HG02678 (cell line): Measurements from ENCODE around the gene GTF2IRD1.
"Not testable (repeated sequence)": the region's sequence is repeated elsewhere in the genome, so short reads cannot be mapped to it uniquely, and the experiment has no call there.

Source experiments
- ATAC-seq: cut with Tn5 transposase; IDR thresholded peaks from one replicate; pipeline ENCODE4 v1.9.1; 2021; ENCODE audit warnings: mild to moderate bottlenecking, moderate library complexity; ENCODE audit not compliant: unreplicated experiment

The GTF2IRD1 gene

DNA sequence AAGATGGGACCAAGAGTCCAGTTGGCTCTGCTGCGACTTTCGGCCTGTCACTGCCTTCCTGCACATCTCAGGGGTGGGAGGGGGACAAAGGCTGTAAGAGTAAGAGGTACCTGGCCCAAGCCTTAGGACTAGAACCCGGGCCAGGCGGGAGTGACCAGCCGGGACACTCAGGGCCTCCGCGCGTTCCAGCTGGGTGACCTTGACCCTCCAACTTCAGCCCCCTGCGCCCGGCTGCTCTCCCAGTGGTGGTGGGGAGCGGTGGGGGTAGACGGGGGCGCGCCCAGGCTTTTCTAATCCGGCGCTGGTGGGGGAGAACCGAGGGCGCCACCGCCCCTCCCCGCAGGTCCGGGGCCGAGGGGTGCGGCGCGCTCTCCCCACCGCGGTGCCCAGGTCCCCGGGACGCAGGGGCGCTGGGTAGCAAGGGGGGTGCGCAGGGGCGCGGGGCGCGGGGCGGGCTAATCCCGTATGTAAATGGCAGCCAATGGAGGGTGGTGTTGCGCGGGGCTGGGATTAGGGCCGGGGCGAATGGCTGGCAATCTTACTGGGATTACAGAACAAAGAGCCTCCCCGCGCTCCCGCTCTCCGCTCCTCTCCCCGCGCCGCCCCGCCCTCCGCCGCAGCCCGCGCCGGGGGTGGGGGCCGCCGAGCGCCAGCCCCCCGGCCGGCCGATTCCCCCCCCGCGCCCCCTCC lies at the start of gene GTF2IRD1:
Gene GTF2IRD1, plus strand, starts transcription at position 585 of the 690 bp plus-strand sequence. CDS start 54,175 bp downstream, outside the sequence.
- peak; percentile 42 for ATAC-seq

- ATAC-seq = no peak
Observed at GRCh38 chr7:74404388-74404700, 49.4 kb upstream of the GTF2IRD1 start.

DNA sequence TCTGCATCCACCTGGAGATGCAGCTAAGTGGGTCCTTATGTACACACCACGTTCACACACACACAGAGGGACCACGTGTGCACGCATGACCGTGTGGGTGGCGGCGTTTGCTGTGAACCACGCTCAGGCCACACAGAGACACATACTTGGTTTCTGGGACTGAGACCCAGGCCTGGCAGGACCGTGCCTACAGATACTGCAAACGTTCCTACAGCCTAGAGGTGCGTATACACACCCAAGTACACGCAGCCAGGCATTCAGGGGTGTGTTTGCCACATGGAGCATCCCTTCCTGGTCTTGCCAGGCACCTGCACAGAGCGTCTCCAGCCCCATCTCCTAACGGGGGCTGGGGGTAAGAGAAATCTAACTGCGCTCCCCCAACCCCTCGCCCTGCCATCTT lies 49.0 kb upstream of the GTF2IRD1 start:
- ATAC-seq = no peak

- no peak for ATAC-seq
Observed at GRCh38 chr7:74405191-74405898, 48.4 kb upstream of the GTF2IRD1 start.

DNA sequence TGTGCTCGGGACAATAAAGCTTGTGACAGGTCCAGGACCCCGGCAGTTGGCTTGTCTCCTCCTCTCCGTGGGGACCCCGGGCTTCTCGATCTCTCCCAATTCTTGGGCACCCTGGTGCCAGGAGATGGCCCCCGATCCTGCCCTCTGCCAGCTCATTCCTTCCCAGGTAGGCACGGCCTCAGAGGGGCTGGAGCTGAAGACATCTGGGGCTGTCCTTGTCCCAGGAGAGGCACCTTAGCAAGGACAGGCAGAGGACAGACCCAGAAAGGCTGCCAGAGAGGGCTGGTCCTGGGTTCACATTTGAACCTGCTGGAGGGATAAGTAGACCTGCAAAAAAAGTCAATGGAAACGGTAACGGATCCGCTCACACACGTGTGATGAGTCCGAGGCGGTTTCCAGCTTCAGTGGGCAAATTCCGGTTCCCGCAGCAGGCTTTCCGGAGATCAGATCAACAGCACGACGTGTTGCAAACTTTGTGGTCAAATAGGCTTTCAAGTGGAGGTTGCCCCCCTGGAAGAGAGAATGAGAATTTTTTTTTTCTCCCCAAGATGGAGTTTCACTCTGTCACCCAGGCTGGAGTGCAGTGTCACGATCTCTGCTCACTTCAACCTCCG lies 47.7 kb upstream of the GTF2IRD1 start:
- ATAC-seq = no peak

DNA sequence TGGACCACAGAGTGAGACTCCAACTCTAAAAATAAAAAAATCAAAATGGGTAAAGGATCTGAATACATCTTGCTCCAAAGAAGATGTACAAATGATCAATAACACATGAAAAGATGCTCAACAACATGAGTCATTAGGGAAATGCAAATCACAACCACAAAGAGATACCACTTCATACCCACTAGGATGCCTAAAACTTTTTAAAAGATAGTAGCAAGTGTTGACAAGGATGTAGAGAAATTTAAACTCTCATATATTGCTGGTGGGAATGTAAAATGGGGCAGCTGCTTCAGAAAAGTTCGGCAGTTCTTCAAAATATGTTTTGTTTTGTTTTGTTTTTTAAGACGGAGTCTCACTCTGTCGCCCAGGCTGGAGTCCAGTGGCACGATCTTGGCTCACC lies 45.7 kb upstream of the GTF2IRD1 start:
- no peak for ATAC-seq

GRCh38 chr7:74409571-74409970 lies 44.1 kb upstream of the GTF2IRD1 start:
- no peak for ATAC-seq

- no peak for ATAC-seq
Observed at GRCh38 chr7:74410772-74411171, 42.9 kb upstream of the GTF2IRD1 start.

- not testable (repeated sequence) for ATAC-seq
Observed at GRCh38 chr7:74411571-74411970, 42.1 kb upstream of the GTF2IRD1 start.

- no peak for ATAC-seq
Observed at GRCh38 chr7:74412056-74412455, 41.6 kb upstream of the GTF2IRD1 start.

GRCh38 chr7:74412603-74413002 lies 41.1 kb upstream of the GTF2IRD1 start:
- no peak for ATAC-seq

DNA sequence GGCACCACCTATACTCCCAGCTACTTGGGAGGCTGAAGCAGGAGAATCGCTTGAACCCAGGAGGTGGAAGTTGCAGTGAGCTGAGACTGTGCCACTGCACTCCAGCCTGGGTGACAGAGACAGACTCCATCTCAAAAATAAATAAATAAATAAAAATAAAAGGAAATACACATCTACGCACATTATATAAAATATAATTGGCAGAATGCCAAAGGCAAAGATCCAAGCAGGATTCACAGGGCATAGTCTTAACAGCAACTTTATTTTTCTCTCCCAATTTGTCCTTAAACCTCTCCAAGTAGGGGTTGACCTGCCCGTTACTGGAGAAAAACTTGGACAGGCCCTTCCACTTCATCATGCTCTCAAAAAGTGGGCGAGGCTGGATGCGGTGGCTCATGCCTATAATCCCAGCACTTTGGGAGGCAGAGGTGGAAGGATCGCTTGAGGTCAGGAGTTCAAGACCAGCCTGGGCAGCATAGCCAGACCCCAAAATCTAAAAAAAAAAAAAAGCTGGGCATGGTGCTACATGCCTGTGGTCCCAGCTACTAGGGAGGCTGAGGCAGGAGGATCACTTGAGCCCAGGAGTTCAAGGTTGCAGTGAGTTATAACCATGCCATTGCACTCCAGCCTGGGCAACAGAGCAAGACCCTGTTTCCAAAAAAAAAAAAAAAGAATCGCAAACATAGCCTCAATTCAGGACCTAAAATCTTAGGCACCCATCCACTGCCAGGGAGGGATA lies 38.9 kb upstream of the GTF2IRD1 start:
- not testable (repeated sequence) for ATAC-seq

GRCh38 chr7:74417419-74417971 lies 36.2 kb upstream of the GTF2IRD1 start:
- no peak for ATAC-seq

DNA sequence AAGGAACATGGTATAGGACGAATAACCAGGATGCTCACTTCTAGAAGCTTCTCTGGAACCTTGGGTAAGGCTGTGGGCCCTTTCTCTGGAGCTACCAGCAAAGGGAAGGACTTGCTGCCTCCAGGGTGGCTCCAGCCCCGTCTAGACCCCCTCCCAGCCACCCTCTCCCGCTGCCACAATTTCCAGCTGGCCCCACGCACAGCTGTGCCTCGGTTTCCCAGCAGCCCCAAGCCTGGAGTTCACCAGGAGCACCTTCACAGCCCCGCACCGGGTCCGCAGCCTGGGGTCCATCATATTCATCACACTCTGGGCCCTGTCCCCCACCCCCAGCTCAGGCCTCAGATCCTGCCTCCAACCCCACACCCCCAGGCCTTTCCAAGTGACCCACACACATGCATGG lies 35.6 kb upstream of the GTF2IRD1 start:
- no peak for ATAC-seq

DNA sequence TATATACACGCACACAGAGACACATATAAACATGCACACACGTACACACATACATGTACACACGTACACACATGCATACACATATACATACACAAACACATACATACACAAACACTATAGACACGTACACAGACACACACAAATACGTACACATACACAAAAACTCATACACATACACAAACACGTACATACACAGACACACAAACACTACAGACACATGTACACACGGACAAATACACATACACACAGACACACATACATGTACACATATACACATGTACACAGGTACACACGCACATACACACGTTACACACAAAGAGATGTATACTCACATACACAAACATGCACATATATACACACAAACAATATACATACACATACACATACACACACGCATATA lies 35.2 kb upstream of the GTF2IRD1 start:
- ATAC-seq = no peak

- ATAC-seq = not testable (repeated sequence)
Observed at GRCh38 chr7:74419232-74419631, 34.5 kb upstream of the GTF2IRD1 start.

GRCh38 chr7:74420006-74420405 lies 33.7 kb upstream of the GTF2IRD1 start:
- ATAC-seq = no peak

DNA sequence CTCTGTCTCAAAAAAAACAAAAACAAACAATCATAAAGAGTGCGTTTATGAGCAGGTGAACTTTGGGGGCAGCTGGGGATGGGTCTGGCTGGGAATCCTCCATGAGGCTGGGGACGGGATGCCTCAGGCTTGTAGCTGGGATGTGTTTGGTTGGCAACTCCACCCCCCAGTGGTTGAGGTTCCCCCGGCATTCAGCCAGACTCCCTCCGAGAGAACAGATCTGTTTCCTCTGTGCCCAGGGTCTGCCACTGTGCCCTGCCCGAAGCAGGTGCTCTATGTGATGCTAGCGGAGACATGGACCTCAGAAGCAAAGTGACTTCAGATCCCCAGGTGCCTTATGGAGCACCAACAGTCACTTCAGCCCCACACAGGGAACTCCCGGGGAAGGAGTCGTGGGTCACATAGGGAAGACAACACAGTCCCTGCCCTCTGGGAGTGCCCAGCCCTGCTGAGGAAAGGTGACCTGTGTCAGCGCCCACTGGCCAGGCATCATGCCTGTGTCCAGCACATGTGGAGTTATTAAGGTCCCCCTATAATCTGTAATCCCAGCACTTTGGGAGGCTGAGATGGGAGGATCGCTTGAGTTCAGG lies 29.3 kb upstream of the GTF2IRD1 start:
- ATAC-seq = no peak

GRCh38 chr7:74428023-74428422 lies 25.7 kb upstream of the GTF2IRD1 start:
- no peak for ATAC-seq

DNA sequence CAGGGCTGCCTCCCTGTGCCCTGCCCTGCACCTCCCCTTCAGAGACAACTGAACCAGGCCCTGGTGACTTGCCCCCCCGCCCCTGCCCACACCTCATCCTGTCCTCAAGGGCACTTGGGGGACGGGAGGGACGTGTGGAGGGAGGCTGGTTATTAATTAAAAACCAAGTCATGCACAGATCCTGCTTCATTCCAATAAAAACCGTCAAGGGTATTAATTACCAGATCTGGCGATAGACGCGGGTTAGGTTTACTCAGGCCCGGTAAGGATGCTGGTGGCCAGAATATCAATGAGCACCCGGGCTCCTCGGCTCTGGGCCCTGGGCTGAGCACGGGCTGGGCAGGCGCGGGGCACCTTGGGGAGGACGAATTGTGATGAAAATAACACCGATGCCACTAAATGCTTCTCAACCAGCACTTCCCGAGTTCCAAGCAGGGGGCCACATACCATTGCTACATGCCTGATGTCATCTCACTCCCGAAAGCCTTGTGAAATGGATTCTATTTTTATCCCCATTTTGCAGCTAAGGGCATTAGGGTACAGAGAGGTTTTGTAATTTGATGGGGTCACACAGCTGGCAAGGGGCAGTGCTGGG lies 24.5 kb upstream of the GTF2IRD1 start:
- ATAC-seq = no peak
